OCI-LY1 (cell line): ENCODE data around the gene TRAPPC4.
A peak's percentile ranks its signal among the peaks of the same experiment; 100 is the strongest.
"Not testable (repeated sequence)": the region's sequence is repeated elsewhere in the genome, so short reads cannot be mapped to it uniquely, and the experiment has no call there.

Experiments
- H2AFZ ChIP-seq: fragments of 200-600 bp; sonication (generic), shearing (Covaris generic); 2 replicates; pipeline ENCODE4 v1.6.0; 2014; ENCODE audit warnings: antibody characterized with exemption, mild to moderate bottlenecking, low read length
- H3F3A ChIP-seq: fragments of 200-600 bp; sonication (generic), shearing (Covaris generic); 2 replicates; pipeline ENCODE4 v1.6.0; 2014; ENCODE audit warnings: mild to moderate bottlenecking, antibody characterized with exemption, low read length, moderate library complexity; ENCODE audit not compliant: insufficient read depth
- H3K27ac ChIP-seq: fragments of 200-600 bp; sonication (generic); 2 replicates; pipeline ENCODE4 v1.5.1; 2014; ENCODE audit warnings: low read length, mixed run types, mild to moderate bottlenecking, low read depth; ENCODE audit not compliant: poor library complexity, severe bottlenecking
- H3K27me3 ChIP-seq: fragments of 200-600 bp; sonication (generic); 2 replicates; pipeline ENCODE4 v1.6.0; 2014; ENCODE audit warnings: antibody characterized with exemption, mild to moderate bottlenecking, low read length, moderate library complexity; ENCODE audit not compliant: insufficient read depth
- H3K36me3 ChIP-seq: fragments of 200-600 bp; sonication (generic); 2 replicates; pipeline ENCODE4 v1.6.1; 2014; ENCODE audit warnings: mild to moderate bottlenecking, antibody characterized with exemption, low read length, moderate library complexity, mixed read lengths; ENCODE audit not compliant: insufficient read depth
- H3K4me1 ChIP-seq: fragments of 200-600 bp; sonication (generic); 2 replicates; pipeline ENCODE4 v1.5.1; 2014; ENCODE audit warnings: mild to moderate bottlenecking, low read length, moderate library complexity; ENCODE audit not compliant: insufficient read depth, severe bottlenecking
- H3K4me2 ChIP-seq: fragments of 200-600 bp; sonication (generic), shearing (Covaris generic); 2 replicates; pipeline ENCODE4 v1.6.1; 2014; ENCODE audit warnings: low read length
- H3K4me3 ChIP-seq: fragments of 200-600 bp; sonication (generic); 2 replicates; pipeline ENCODE4 v1.5.1; 2014; ENCODE audit warnings: low read length, low read depth, mild to moderate bottlenecking, mixed read lengths; ENCODE audit not compliant: poor library complexity, severe bottlenecking
- H3K79me2 ChIP-seq: fragments of 200-600 bp; shearing (Covaris generic); 2 replicates; pipeline ENCODE4 v1.6.1; 2016; ENCODE audit warnings: mixed run types, low read length, mixed read lengths; ENCODE audit not compliant: insufficient read depth
- H3K9ac ChIP-seq: fragments of 200-600 bp; sonication (generic), shearing (Covaris generic); 2 replicates; pipeline ENCODE4 v1.6.1; 2014; ENCODE audit warnings: mild to moderate bottlenecking, low read length, mixed read lengths
- H3K9me2 ChIP-seq: fragments of 200-600 bp; sonication (generic), shearing (Covaris generic); 2 replicates; pipeline ENCODE4 v1.6.1; 2014; ENCODE audit warnings: low read depth, mild to moderate bottlenecking, low read length, mixed read lengths
- H3K9me3 ChIP-seq: fragments of 200-600 bp; shearing (Covaris generic); 2 replicates; pipeline ENCODE4 v1.6.1; 2014; ENCODE audit warnings: low read length, mixed read lengths
- H4K20me1 ChIP-seq: fragments of 200-600 bp; sonication (generic), shearing (Covaris generic); 2 replicates; pipeline ENCODE4 v1.6.0; 2016; ENCODE audit warnings: mild to moderate bottlenecking, low read length; ENCODE audit not compliant: insufficient read depth
- CTCF ChIP-seq: fragments of 200-600 bp; sonication (generic), shearing (Covaris generic); IDR thresholded peaks from 2 replicates; pipeline ENCODE4 v1.5.1; 2017; ENCODE audit warnings: mild to moderate bottlenecking, antibody characterized with exemption, low read length, moderate library complexity, mixed read lengths
- EZH2 ChIP-seq: fragments of 200-600 bp; sonication (generic), shearing (Covaris generic); IDR thresholded peaks from 2 replicates; pipeline ENCODE4 v1.8.0; 2017; ENCODE audit warnings: borderline replicate concordance, mixed run types, mild to moderate bottlenecking, antibody characterized with exemption, low read length, moderate library complexity, mixed read lengths

TRAPPC4 gene

GRCh38 chr11:119030029-119030328 lies 11.4 kb downstream of the TRAPPC4 start:
- Histone ChIP-seq H3K9me3 (no peaks in the 10 kb centered on the region), H3K4me1 (peaks cover 19% of the 10 kb centered on the region), H2AFZ (no peak overlapping the region), H3F3A (no peaks in the 10 kb centered on the region), H3K36me3 (peaks cover 36% of the 10 kb centered on the region), H4K20me1 (no peaks in the 10 kb centered on the region), H3K27me3 (no peaks in the 10 kb centered on the region), H3K27ac (peak overlapping the region; percentile 52), H3K4me2 (peak overlapping the region; percentile 99), H3K79me2 (0 out of 2 replicates have a peak, but pooled peaks cover 5% of the 10 kb centered on the region), H3K9ac (peak overlapping the region; percentile 87), H3K4me3 (peak overlapping the region; percentile 87), H3K9me2 (no peaks in the 10 kb centered on the region)
- TF ChIP-seq EZH2 (no peak), CTCF (no peak)

GRCh38 chr11:119030329-119031047 lies 11.9 kb downstream of the TRAPPC4 start, which contains the start of gene SLC37A4:
SLC37A4 (minus strand) TSS chr11:119030877.
- Histone ChIP-seq H3K9ac (peak within 1 kb of the TSS; percentile 87), H3K36me3 (peaks cover 31% of the 10 kb centered on the region; the same call in 1 of the 2 replicates), H3K4me3 (peak within 1 kb of the TSS; percentile 87), H3K9me2 (no peaks in the 10 kb centered on the region), H3K27ac (peak within 1 kb of the TSS; percentile 52), H3K79me2 (0 out of 2 replicates have a peak, but pooled peaks cover 5% of the 10 kb centered on the region), H3F3A (no peaks in the 10 kb centered on the region), H3K4me1 (peaks cover 19% of the 10 kb centered on the region), H3K27me3 (no peaks in the 10 kb centered on the region), H3K9me3 (no peaks in the 10 kb centered on the region), H4K20me1 (no peaks in the 10 kb centered on the region), H3K4me2 (peak within 1 kb of the TSS; percentile 99), H2AFZ (no peak within 1 kb of the TSS)
- TF ChIP-seq CTCF (no peak; the same call in none of the 2 replicates), EZH2 (no peak)

- H4K20me1 ChIP-seq, result no peaks in the 10 kb centered on the region
- H3K9me3 ChIP-seq, result no peaks in the 10 kb centered on the region
- no peak overlapping the region for H3K4me2 ChIP-seq
- no peak overlapping the region for H3K9ac ChIP-seq
- TF ChIP-seq EZH2 (no peak), CTCF (no peak)
- H2AFZ ChIP-seq, result no peak overlapping the region
- H3K4me1 ChIP-seq, result peaks cover 19% of the 10 kb centered on the region
- no peak overlapping the region for H3K27ac ChIP-seq
- H3K79me2 ChIP-seq, result 0 out of 2 replicates have a peak, but pooled peaks cover 5% of the 10 kb centered on the region
- H3K4me3 ChIP-seq, result no peak overlapping the region
- H3K27me3 ChIP-seq, result no peaks in the 10 kb centered on the region
- H3K36me3 ChIP-seq, result peaks cover 18% of the 10 kb centered on the region; the same call in 1 of the 2 replicates
- no peaks in the 10 kb centered on the region for H3K9me2 ChIP-seq
- H3F3A ChIP-seq, result no peaks in the 10 kb centered on the region
These were observed 13.3 kb downstream of the TRAPPC4 start for GRCh38 chr11:119031912-119032280.

- not testable (repeated sequence) for H3K9ac ChIP-seq, H3K79me2 ChIP-seq, H3K9me2 ChIP-seq, H3K36me3 ChIP-seq, H3K4me3 ChIP-seq, H3K9me3 ChIP-seq, H2AFZ ChIP-seq, H3F3A ChIP-seq, H3K27ac ChIP-seq, H3K4me2 ChIP-seq, H3K27me3 ChIP-seq, H4K20me1 ChIP-seq
- peaks cover 16% of the 10 kb centered on the region for H3K4me1 ChIP-seq
These were observed 14.9 kb downstream of the TRAPPC4 start for GRCh38 chr11:119033421-119033820.
